Muscle layer of duodenum (tissue), 2 donors: ENCODE data around the gene CNOT11.
A peak's percentile ranks its signal among the peaks of the same experiment; 100 is the strongest.
"Not testable (repeated sequence)": the region's sequence is repeated elsewhere in the genome, so short reads cannot be mapped to it uniquely, and the experiment has no call there.

ENCODE experiments used
- H3K27ac ChIP-seq: one replicate; pipeline ENCODE4 v1.7.0; 2013; ENCODE audit warnings: mild to moderate bottlenecking, low read length
- H3K27me3 ChIP-seq: one replicate; pipeline ENCODE4 v1.7.0; 2013; ENCODE audit warnings: low read depth, mild to moderate bottlenecking, control low read depth, low read length
- H3K36me3 ChIP-seq, 2 donors: one replicate each; pipeline ENCODE4 v1.7.0; 2013; ENCODE audit warnings: low read length in 2 of 2, control low read depth in 1 of 2, mild to moderate bottlenecking in 1 of 2; ENCODE audit not compliant: insufficient read depth in 2 of 2, control insufficient read depth in 1 of 2
- H3K4me1 ChIP-seq, 2 donors: one replicate each; pipeline ENCODE4 v1.7.0; 2013; ENCODE audit warnings: low read length in 2 of 2, mild to moderate bottlenecking in 2 of 2, control low read depth in 1 of 2, moderate library complexity in 1 of 2; ENCODE audit not compliant: insufficient read depth in 2 of 2, control insufficient read depth in 1 of 2
- H3K4me3 ChIP-seq, 2 donors: one replicate each; pipeline ENCODE4 v1.7.0; 2013; ENCODE audit warnings: low read length in 2 of 2, low read depth in 1 of 2, mild to moderate bottlenecking in 1 of 2
- H3K9me3 ChIP-seq, 2 donors: one replicate each; pipeline ENCODE4 v1.7.0; 2013; ENCODE audit warnings: low read length in 2 of 2, control low read depth in 1 of 2, mild to moderate bottlenecking in 1 of 2; ENCODE audit not compliant: control insufficient read depth in 1 of 2
- donor health status: healthy.

The CNOT11 gene

DNA sequence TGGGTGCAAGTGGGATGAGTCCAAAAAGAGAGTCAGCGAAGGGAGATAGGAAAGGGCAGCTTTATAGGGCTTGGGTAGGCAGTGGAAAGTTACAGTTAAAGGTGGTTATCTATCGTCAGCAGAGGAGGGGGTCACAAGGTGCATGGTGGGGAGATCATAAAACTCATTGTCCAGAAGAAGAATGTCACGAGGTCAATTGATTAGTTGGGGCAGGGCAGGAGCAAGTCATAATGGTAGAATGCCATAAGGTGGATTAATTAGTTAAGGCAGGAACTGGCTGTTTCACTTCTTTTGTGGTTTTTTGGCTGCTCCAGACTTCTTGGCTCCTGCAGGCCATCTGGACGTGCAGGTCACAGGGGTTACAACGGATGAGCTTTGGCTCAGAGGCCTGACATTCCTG is 3.9 kb upstream of the CNOT11 start:
- not testable (repeated sequence) for H3K4me3 ChIP-seq, H3K27ac ChIP-seq, H3K9me3 ChIP-seq, H3K36me3 ChIP-seq, H3K27me3 ChIP-seq, H3K4me1 ChIP-seq

GRCh38 chr2:101249826-101250225 is 2.9 kb upstream of the CNOT11 start:
- Histone ChIP-seq H3K4me3 (no peak overlapping the region), H3K4me1 (peaks cover 10 to 20% of the 10 kb centered on the region in 2 donors), H3K36me3 (no peaks in the 10 kb centered on the region), H3K27me3 (no peaks in the 10 kb centered on the region), H3K9me3 (no peaks in the 10 kb centered on the region), H3K27ac (no peak overlapping the region)

DNA sequence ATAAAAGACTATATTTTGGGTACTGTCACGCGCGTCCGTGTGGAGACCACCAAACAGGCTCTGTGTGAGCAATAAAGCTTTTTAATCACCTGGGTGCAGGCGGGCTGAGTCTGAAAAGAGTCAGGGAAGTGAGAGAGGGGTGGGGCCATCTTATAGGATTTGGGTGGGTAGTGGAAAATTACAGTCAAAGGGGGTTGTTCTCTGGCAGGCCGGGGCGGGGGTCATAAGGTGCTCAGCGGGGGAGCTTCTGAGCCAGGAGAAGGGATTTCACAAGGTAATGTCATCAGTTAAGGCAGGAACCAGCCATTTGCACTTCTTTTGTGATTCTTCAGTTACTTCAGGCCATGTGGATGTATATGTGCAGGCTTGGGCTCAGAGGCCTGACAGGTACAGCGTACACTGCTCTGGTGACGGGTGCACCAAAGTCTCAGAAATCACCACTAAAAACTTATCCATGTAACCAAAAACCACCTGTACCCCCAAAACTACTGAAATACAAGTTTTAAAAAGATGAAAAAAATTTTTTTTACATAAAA is 1.4 kb upstream of the CNOT11 start:
- H3K27me3 ChIP-seq, H3K36me3 ChIP-seq, H3K27ac ChIP-seq, H3K9me3 ChIP-seq, H3K4me3 ChIP-seq: not testable (repeated sequence)
- H3K4me1 ChIP-seq: peaks cover 10 to 22% of the 10 kb centered on the region in 2 donors

DNA sequence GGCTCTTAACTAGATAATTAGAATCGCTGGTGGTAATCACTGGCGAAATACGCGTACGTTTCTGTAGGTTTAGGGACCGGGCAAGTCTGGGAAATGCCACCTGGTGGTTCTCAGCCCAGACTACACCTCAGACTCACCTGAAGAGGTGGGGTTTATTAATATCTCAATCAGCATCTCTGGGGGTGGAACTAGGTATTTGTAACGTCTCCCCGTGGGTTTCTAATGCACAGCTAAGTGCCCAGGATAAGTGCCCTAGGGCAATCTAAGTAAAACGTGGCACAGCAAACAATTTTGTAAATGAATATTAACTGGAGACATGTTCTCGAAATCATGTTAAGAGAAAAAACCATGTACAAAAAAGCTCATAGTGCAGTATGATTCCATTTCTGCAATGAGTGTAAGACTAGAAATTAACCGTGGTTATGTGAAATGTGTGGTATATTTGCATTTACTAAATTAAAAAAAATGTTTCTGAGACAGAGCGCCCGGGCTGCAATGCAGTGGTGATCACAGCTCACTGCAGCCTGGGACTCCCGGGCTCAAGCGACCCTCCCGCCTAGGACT is 760 bp upstream of the CNOT11 start:
- H3K4me1 ChIP-seq: peaks cover 10 to 22% of the 10 kb centered on the region in 2 donors
- H3K27ac ChIP-seq: peak overlapping the region; percentile 75
- no peaks in the 10 kb centered on the region for H3K9me3 ChIP-seq
- no peaks in the 10 kb centered on the region for H3K27me3 ChIP-seq
- H3K36me3 ChIP-seq: no peaks in the 10 kb centered on the region
- H3K4me3 ChIP-seq: peak overlapping the region; percentile 73 to 97

DNA sequence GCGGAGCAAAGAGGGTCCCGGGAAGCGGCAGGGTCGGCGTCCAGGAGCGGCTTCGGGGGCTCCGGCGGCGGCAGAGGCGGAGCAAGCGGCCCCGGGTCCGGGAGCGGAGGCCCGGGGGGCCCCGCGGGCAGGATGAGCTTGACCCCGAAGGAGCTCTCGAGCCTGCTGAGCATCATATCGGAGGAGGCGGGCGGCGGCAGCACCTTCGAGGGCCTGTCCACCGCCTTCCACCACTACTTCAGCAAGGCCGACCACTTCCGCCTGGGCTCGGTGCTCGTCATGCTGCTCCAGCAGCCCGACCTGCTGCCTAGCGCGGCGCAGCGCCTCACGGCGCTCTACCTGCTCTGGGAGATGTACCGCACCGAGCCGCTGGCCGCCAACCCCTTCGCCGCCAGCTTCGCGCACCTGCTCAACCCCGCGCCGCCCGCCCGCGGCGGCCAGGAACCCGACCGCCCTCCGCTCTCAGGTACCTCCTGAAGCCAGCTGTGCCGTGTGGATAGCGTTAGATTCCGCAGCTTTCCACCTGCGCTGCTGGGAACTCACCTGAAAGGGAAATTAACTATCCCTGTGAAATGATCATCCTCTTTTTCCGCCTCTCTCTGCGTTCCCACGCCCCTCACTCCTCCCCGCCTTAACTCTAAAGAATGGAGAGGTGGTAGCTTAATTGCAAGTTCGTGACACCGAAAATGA is 472 bp downstream of the CNOT11 start:
- Histone ChIP-seq H3K27me3 (no peaks in the 10 kb centered on the region), H3K4me1 (peaks cover 10 to 22% of the 10 kb centered on the region in 2 donors), H3K36me3 (peaks cover 0 to 6% of the 10 kb centered on the region in 2 donors), H3K27ac (peak overlapping the region; percentile 42), H3K4me3 (peak overlapping the region; percentile 86 to 97), H3K9me3 (no peaks in the 10 kb centered on the region)

- H3K9me3 ChIP-seq: no peaks in the 10 kb centered on the region
- H3K36me3 ChIP-seq: peaks cover 1 to 12% of the 10 kb centered on the region in 2 donors
- no peaks in the 10 kb centered on the region for H3K27me3 ChIP-seq
- peaks cover 10 to 22% of the 10 kb centered on the region in 2 donors for H3K4me1 ChIP-seq
- peak overlapping the region; percentile 86 to 97 for H3K4me3 ChIP-seq
- H3K27ac ChIP-seq: peak overlapping the region; percentile 42
Measured at GRCh38 chr2:101253703-101254450, 1.2 kb downstream of the CNOT11 start.

DNA sequence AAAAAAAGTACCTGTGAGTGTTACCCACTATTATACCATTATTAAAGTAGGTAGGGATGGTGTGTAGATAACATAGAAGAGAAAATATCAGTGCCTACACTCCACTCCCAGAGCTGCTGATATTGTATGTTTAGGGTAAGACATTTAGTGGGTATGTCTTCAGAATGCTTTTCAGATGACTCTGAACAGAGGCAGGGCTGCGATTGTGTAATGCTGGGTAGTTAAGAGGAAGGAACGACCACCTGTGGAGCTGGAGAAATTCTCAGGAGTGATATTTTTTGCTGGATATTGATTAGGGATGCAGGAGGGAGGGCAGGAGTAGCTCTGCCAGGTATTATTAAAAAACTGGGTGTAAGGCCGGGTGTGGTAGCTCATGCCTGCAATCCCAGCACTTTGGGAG is 2.8 kb downstream of the CNOT11 start:
- H3K27me3 ChIP-seq: no peaks in the 10 kb centered on the region
- peaks cover 10 to 22% of the 10 kb centered on the region in 2 donors for H3K4me1 ChIP-seq
- H3K4me3 ChIP-seq: no peak overlapping the region
- peaks cover 7 to 17% of the 10 kb centered on the region in 2 donors for H3K36me3 ChIP-seq
- no peak overlapping the region for H3K27ac ChIP-seq
- no peaks in the 10 kb centered on the region for H3K9me3 ChIP-seq

GRCh38 chr2:101256316-101256715 is 3.6 kb downstream of the CNOT11 start:
- Histone ChIP-seq H3K4me1 (peaks cover 10 to 22% of the 10 kb centered on the region in 2 donors), H3K9me3 (no peaks in the 10 kb centered on the region), H3K27ac (no peak overlapping the region), H3K27me3 (no peaks in the 10 kb centered on the region), H3K4me3 (no peak overlapping the region), H3K36me3 (peaks cover 9 to 21% of the 10 kb centered on the region in 2 donors)

- Histone ChIP-seq H3K4me1 (peaks cover 6 to 12% of the 10 kb centered on the region in 2 donors), H3K27me3 (no peaks in the 10 kb centered on the region), H3K36me3 (peaks cover 27 to 35% of the 10 kb centered on the region in 2 donors), H3K27ac (no peak overlapping the region), H3K9me3 (no peaks in the 10 kb centered on the region), H3K4me3 (no peak overlapping the region)
Measured at GRCh38 chr2:101258804-101259203, 6.1 kb downstream of the CNOT11 start.

GRCh38 chr2:101262142-101262541 is 9.5 kb downstream of the CNOT11 start:
- peaks cover 44 to 55% of the 10 kb centered on the region in 2 donors for H3K36me3 ChIP-seq
- H3K27me3 ChIP-seq: no peaks in the 10 kb centered on the region
- no peaks in the 10 kb centered on the region for H3K9me3 ChIP-seq
- H3K4me1 ChIP-seq: no peaks in the 10 kb centered on the region
- H3K27ac ChIP-seq: no peak overlapping the region
- H3K4me3 ChIP-seq: no peak overlapping the region

DNA sequence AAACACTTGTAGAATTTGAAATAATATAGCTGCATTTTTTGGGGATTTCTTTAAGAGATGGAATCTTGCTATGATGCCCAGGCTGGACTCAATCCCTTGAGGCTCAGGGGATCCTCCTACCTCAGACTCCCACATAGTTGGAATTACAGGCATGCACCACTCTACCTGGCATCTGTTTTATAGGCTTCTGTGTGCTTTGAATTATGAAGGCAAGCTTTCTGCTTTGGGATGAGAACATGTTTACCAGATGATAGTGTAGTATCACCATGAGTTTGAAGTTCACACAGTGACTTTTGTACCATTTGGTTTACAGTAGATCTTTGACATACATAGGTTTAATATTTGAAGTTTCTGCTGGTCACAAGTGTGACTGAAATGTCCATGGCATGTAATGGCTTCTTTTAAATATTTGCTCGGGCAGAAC is 10.7 kb downstream of the CNOT11 start:
- peaks cover 50 to 66% of the 10 kb centered on the region in 2 donors for H3K36me3 ChIP-seq
- H3K27ac ChIP-seq: no peak overlapping the region
- H3K9me3 ChIP-seq: no peaks in the 10 kb centered on the region
- H3K4me1 ChIP-seq: no peaks in the 10 kb centered on the region
- H3K4me3 ChIP-seq: no peak overlapping the region
- H3K27me3 ChIP-seq: no peaks in the 10 kb centered on the region
